Endothelial cell of umbilical vein (primary cell): ENCODE data around the gene RAB6B.
A peak's percentile ranks its signal among the peaks of the same experiment; 100 is the strongest.

Source experiments
- CTCF ChIP-seq, 2 donors: IDR thresholded peaks; 1 replicate in 1 of 2; 2 replicates in 1 of 2; pipeline ENCODE4 v1.5.1; 2011; ENCODE audit warnings: low read length in 2 of 2, mild to moderate bottlenecking in 2 of 2, moderate library complexity in 2 of 2, control low read depth in 1 of 2, inconsistent platforms in 1 of 2, low read depth in 1 of 2; ENCODE audit not compliant: insufficient read depth in 1 of 2; ENCODE audit errors: extremely low read depth in 1 of 2
- EZH2 ChIP-seq: IDR thresholded peaks from 2 replicates; pipeline ENCODE4 v1.6.1; 2012; ENCODE audit warnings: borderline replicate concordance, low read depth, mild to moderate bottlenecking, moderate library complexity, low read length, inconsistent platforms; ENCODE audit not compliant: severe bottlenecking
- MAX ChIP-seq: IDR thresholded peaks from 2 replicates; pipeline ENCODE4 v1.6.1; 2011; ENCODE audit not compliant: insufficient read depth, insufficient read length
- MYC ChIP-seq: IDR thresholded peaks from one replicate; pipeline ENCODE4 v1.6.1; 2011; ENCODE audit warnings: mild to moderate bottlenecking, low read depth, low read length
- POLR2A ChIP-seq: IDR thresholded peaks from 2 replicates; pipeline ENCODE4 v1.6.1; 2012; ENCODE audit warnings: low read depth, mild to moderate bottlenecking, control low read depth, low read length
- POLR2AphosphoS5 ChIP-seq: IDR thresholded peaks from 2 replicates; pipeline ENCODE4 v1.6.1; 2012; ENCODE audit warnings: low read depth, mild to moderate bottlenecking, control low read depth, low read length, moderate library complexity; ENCODE audit not compliant: insufficient read depth

- TF ChIP-seq CTCF (IDR thresholded peaks at IDR 0.05; ENCODE audit: extremely low read depth in 1 of 2, insufficient read depth in 1 of 2, low read depth in 1 of 2, low read length in 2 of 2) (peak; percentile 70 to 87), POLR2A (no peak), POLR2AphosphoS5 (peak; percentile 12), EZH2 (no peak), MAX (no peak), MYC (no peak)
Measured at GRCh38 chr3:133927540-133928066, 31.9 kb upstream of the RAB6B start.
